22Rv1 (cell line): ENCODE results near the gene ADGRG2.

Experiments used
- CTCF ChIP-seq: fragments of 450-650 bp; IDR thresholded peaks from 2 replicates; pipeline ENCODE4 v1.5.1; 2017; ENCODE audit warnings: mild to moderate bottlenecking
- ZFX ChIP-seq: fragments of 450-650 bp; IDR thresholded peaks from 2 replicates; pipeline ENCODE4 v1.6.1; 2017; ENCODE audit warnings: antibody characterized with exemption, borderline replicate concordance

GRCh38 chrX:19137067-19137466 is 14.8 kb upstream of the ADGRG2 start:
- TF ChIP-seq CTCF (no peak), ZFX (no peak)
